Fibroblast of pulmonary artery (primary cell): ENCODE data around the gene KLHL2.

ENCODE experiments used
- DNase-seq: peaks from one replicate; pipeline ENCODE4 v3.0.0-alpha.2; 2010; ENCODE audit warnings: low read depth
- H3K4me3 ChIP-seq: replicated peaks from 2 replicates; pipeline ENCODE4 v1.5.1; 2011; ENCODE audit warnings: low read depth, mild to moderate bottlenecking, control low read depth, low read length, moderate library complexity
- CTCF ChIP-seq: IDR thresholded peaks from 2 replicates; pipeline ENCODE4 v1.5.1; 2011; ENCODE audit warnings: mild to moderate bottlenecking, control low read depth, low read length, inconsistent platforms; ENCODE audit errors: missing control alignments

Gene KLHL2

GRCh38 chr4:165191814-165192499 lies 15.4 kb upstream of the KLHL2 start:
- H3K4me3 ChIP-seq = no peak overlapping the region
- no peak for TF ChIP-seq CTCF
- DNase-seq = no peak

GRCh38 chr4:165192500-165192898 lies 14.9 kb upstream of the KLHL2 start:
- no peak overlapping the region for H3K4me3 ChIP-seq
- DNase-seq = no peak
- no peak for TF ChIP-seq CTCF

- DNase-seq = no peak
- no peak overlapping the region for H3K4me3 ChIP-seq
- TF ChIP-seq CTCF = no peak
Observed at GRCh38 chr4:165192956-165193355, 14.4 kb upstream of the KLHL2 start.

GRCh38 chr4:165194368-165194767 lies 13.0 kb upstream of the KLHL2 start:
- DNase-seq = no peak
- TF ChIP-seq CTCF = no peak

GRCh38 chr4:165198329-165198728 lies 9.0 kb upstream of the KLHL2 start:
- no peak overlapping the region for H3K4me3 ChIP-seq
- no peak for TF ChIP-seq CTCF
- DNase-seq = no peak

More at GRCh38 chr4:165194368-165194767, 13.0 kb upstream of the KLHL2 start:
- H3K4me3 ChIP-seq = no peak overlapping the region

- no peak overlapping the region for H3K4me3 ChIP-seq
- no peak for DNase-seq
- no peak for TF ChIP-seq CTCF
Observed at GRCh38 chr4:165199286-165199685, 8.1 kb upstream of the KLHL2 start.

- no peak for TF ChIP-seq CTCF
- H3K4me3 ChIP-seq = no peak overlapping the region
- no peak for DNase-seq
Observed at GRCh38 chr4:165199722-165200121, 7.6 kb upstream of the KLHL2 start.
